Posterior cingulate gyrus (tissue), 11 donors: ENCODE results near the gene BMX.

Source experiments
- DNase-seq, 10 donors: peaks; one replicate each; pipeline versions ENCODE4 v3.0.0 to v3.0.0-alpha.2; 2020 to 2021; ENCODE audit warnings: mixed read lengths in 3 of 10
- intact Hi-C: fragments of 100-400 bp; cut with DNase I; formaldehyde crosslinking; loops from one replicate; pipeline ENCODE4 v1.15.1; 2023

The BMX gene

GRCh38 chrX:15500497-15500966 lies at the start of gene BMX:
TSS of gene BMX (plus strand) at chrX:15500807. CDS start at chrX:15508354, 7,547 bp downstream.
- intact Hi-C loops: no loop called here
- DNase-seq: no peak

- DNase-seq: no peak
- intact Hi-C loops: no loop called here
Observed at GRCh38 chrX:15451913-15452312, 48.7 kb upstream of the BMX start.

GRCh38 chrX:15464704-15465103 lies 35.9 kb upstream of the BMX start:
- intact Hi-C loops: no loop called here
- DNase-seq: no peak

- DNase-seq: no peak
- intact Hi-C loops: no loop called here
Observed at GRCh38 chrX:15465347-15465746, 35.3 kb upstream of the BMX start.

- intact Hi-C loops: no loop called here
- DNase-seq: no peak
Observed at GRCh38 chrX:15465896-15466651, 34.5 kb upstream of the BMX start.

GRCh38 chrX:15468036-15468435 lies 32.6 kb upstream of the BMX start:
- DNase-seq: no peak
- intact Hi-C loops: loop anchor here (2.0 kb wide), 2 partner anchors 119 to 169 kb away; no protein-coding TSS in a partner anchor

- DNase-seq: no peak
- intact Hi-C loops: loop anchor here (2.0 kb wide), 2 partner anchors 121 to 171 kb away; no protein-coding TSS in a partner anchor
Observed at GRCh38 chrX:15469613-15470012, 31.0 kb upstream of the BMX start.

GRCh38 chrX:15471028-15471427 lies 29.6 kb upstream of the BMX start:
- intact Hi-C loops: loop anchor here (1.0 kb wide), 1 partner anchor 94 kb away; no protein-coding TSS in a partner anchor
- DNase-seq: peak in 8 of 10 donors; percentile 39 to 90 (median 56)

GRCh38 chrX:15472531-15472930 lies 28.1 kb upstream of the BMX start:
- intact Hi-C loops: no loop called here
- DNase-seq: no peak

GRCh38 chrX:15474028-15474427 lies 26.6 kb upstream of the BMX start:
- intact Hi-C loops: no loop called here

GRCh38 chrX:15475021-15475420 lies 25.6 kb upstream of the BMX start:
- intact Hi-C loops: no loop called here

More at GRCh38 chrX:15474028-15474427, 26.6 kb upstream of the BMX start:
- no peak for DNase-seq

GRCh38 chrX:15475486-15475885 lies 25.1 kb upstream of the BMX start:
- DNase-seq: no peak
- intact Hi-C loops: no loop called here

More at GRCh38 chrX:15475021-15475420, 25.6 kb upstream of the BMX start:
- DNase-seq: no peak

- intact Hi-C loops: no loop called here
- DNase-seq: no peak
Observed at GRCh38 chrX:15483891-15484290, 16.7 kb upstream of the BMX start.

GRCh38 chrX:15492469-15492868 lies 8.1 kb upstream of the BMX start:
- DNase-seq: no peak
- intact Hi-C loops: loop anchor here (10.0 kb wide), 1 partner anchor 182 kb away; no protein-coding TSS in a partner anchor

- DNase-seq: peak; percentile 71 to 97 (median 79)
- intact Hi-C loops: loop anchor here (10.0 kb wide), 1 partner anchor 181 kb away; no protein-coding TSS in a partner anchor
Observed at GRCh38 chrX:15493118-15493962, 7.3 kb upstream of the BMX start, which contains the start of gene PIR. TSS of gene PIR (minus strand) at chrX:15493333. CDS start at chrX:15491257, 2,076 bp downstream.

- DNase-seq: no peak
- intact Hi-C loops: loop anchor here (10.0 kb wide), 1 partner anchor 179 kb away; no protein-coding TSS in a partner anchor
Observed at GRCh38 chrX:15495801-15496200, 4.8 kb upstream of the BMX start.

GRCh38 chrX:15496824-15497223 lies 3.8 kb upstream of the BMX start:
- DNase-seq: no peak
- intact Hi-C loops: loop anchor here (10.0 kb wide), 1 partner anchor 178 kb away; no protein-coding TSS in a partner anchor

GRCh38 chrX:15497865-15498264 lies 2.7 kb upstream of the BMX start:
- DNase-seq: peak in 5 of 10 donors; percentile 10 to 77 (median 27)
- intact Hi-C loops: loop anchor here (1.0 to 10.0 kb wide), 2 partner anchors 67 to 177 kb away; no protein-coding TSS in a partner anchor

- intact Hi-C loops: loop anchor here (1.0 to 10.0 kb wide), 2 partner anchors 67 to 176 kb away; no protein-coding TSS in a partner anchor
- DNase-seq: no peak
Observed at GRCh38 chrX:15498741-15499140, 1.9 kb upstream of the BMX start.

GRCh38 chrX:15499976-15500375 lies 631 bp upstream of the BMX start:
- no peak for DNase-seq
- intact Hi-C loops: loop anchor here (10.0 kb wide), 1 partner anchor 175 kb away; no protein-coding TSS in a partner anchor
